ENCODE data around the gene MBL2. TPM values are rescaled to one million over a fixed set of nuclear protein-coding genes. Genes with fewer than 3 reads are reported as not detected.

Gene MBL2
- total and polyA plus RNA-seq, 8 donors: 2.7 TPM; not detected in 7

DNA sequence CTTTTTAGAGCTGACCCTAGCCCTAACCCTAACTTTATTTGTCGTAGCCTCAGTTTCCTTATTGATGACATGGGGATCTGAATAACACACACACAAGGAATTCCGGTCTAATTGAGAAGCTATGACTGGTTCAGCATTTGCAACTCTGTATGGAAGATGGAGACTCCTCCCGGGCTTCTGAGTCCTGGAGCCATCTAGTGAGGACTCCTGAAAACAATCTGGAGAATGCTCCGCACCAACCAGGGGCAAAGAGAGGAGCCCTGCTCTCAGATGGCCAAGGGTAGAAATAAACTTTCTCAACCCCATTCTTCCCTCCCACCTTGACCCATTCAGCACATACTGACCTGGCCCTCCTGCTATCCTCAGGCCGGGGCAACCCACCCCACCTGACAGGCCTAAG is 26.4 kb downstream of the MBL2 start:
- no peak for TF ChIP-seq POLR2AphosphoS5 (IDR thresholded peaks at IDR 0.05)
- no peak for TF ChIP-seq EP300 (IDR thresholded peaks at IDR 0.05)
- TF ChIP-seq, protein P1, sequence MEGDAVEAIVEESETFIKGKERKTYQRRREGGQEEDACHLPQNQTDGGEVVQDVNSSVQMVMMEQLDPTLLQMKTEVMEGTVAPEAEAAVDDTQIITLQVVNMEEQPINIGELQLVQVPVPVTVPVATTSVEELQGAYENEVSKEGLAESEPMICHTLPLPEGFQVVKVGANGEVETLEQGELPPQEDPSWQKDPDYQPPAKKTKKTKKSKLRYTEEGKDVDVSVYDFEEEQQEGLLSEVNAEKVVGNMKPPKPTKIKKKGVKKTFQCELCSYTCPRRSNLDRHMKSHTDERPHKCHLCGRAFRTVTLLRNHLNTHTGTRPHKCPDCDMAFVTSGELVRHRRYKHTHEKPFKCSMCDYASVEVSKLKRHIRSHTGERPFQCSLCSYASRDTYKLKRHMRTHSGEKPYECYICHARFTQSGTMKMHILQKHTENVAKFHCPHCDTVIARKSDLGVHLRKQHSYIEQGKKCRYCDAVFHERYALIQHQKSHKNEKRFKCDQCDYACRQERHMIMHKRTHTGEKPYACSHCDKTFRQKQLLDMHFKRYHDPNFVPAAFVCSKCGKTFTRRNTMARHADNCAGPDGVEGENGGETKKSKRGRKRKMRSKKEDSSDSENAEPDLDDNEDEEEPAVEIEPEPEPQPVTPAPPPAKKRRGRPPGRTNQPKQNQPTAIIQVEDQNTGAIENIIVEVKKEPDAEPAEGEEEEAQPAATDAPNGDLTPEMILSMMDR (IDR thresholded peaks at IDR 0.05): no peak
- no peak for TF ChIP-seq POLR2A (IDR thresholded peaks at IDR 0.05)
- intact Hi-C loops (cut with DNase I; ENCODE audit: low total_unique reads): no loop called here
- H3K9me3 ChIP-seq: no peaks in the 10 kb centered on the region
- H3K4me1 ChIP-seq: no peaks in the 10 kb centered on the region
- DNase-seq: no peak
- no peaks in the 10 kb centered on the region for H3K27me3 ChIP-seq
- no peak overlapping the region for H3K4me3 ChIP-seq
- H3K36me3 ChIP-seq: no peaks in the 10 kb centered on the region
- 65 to 94% (median 67%) methylated on average over 5 of the region's 5 CpGs for WGBS, 5 donors
- H3K27ac ChIP-seq: no peak overlapping the region

DNA sequence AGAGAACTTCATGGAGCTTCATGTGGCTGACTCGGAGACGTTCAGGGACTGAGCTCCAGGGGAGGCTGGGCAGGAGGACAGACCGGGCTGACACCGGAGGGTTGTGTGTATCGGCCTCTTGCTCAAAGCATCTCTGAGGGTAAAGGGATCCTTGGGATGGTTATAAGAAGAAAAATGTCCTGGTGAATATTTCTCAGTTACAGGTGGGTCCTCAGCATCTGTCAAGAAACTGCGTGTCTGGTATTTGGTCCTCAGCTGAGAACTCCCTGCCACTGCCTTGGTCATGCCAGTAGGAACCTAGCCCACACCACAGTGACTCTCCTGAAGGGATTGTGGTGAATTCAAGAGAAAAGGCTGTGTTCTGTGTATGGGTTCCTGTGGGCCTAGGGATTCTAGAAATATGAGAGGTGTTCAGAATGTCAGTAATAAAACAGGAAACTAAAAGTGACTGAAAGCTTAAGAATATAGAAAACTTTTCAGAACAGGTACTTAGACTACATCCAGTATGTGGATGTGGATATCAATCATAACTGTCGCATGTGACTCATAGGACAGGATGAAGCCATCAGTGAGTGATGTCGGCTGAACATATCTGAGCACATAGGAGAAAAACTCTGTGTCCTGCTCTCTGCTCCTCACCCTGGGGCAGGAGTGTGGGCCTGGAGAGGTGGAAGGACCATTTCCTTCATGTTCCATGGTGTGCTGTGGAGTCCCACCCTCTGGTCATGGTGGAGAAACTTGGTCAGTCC is 28.4 kb downstream of the MBL2 start:
- no peak overlapping the region for H3K27ac ChIP-seq
- 58 to 91% (median 77%) methylated on average over 8 of the region's 8 CpGs for whole genome bisulfite sequencing, 5 donors
- no peak overlapping the region for H3K4me3 ChIP-seq
- no peaks in the 10 kb centered on the region for H3K9me3 ChIP-seq
- intact Hi-C loops (cut with DNase I; ENCODE audit: low total_unique reads): no loop called here
- no peak for TF ChIP-seq POLR2AphosphoS5 (IDR thresholded peaks at IDR 0.05)
- TF ChIP-seq, protein P1 (IDR thresholded peaks at IDR 0.05): no peak
- H3K36me3 ChIP-seq: no peaks in the 10 kb centered on the region
- H3K27me3 ChIP-seq: no peaks in the 10 kb centered on the region
- DNase-seq: no peak
- no peaks in the 10 kb centered on the region for H3K4me1 ChIP-seq

DNA sequence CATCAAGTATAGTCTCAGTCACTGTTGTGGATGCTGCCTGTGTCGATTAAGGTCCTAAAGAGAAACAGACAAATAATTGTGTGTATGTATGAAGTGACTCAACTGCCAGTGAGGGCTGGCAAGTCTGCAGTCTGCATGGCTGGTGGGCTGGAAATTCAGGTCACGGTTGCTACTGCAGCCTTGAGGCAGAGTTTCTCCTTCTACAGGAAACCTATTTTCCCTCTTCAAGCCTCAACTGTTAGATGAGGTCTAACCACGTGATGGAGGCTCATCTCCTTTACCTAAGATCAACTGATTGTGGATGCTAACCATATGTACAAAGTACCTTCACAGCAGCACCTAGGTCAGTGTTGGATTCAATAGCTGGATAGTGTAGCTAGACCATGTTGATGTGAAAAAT is 29.9 kb downstream of the MBL2 start:
- Histone ChIP-seq H3K27ac (no peak overlapping the region), H3K4me1 (no peaks in the 10 kb centered on the region), H3K36me3 (no peaks in the 10 kb centered on the region), H3K27me3 (no peaks in the 10 kb centered on the region), H3K4me3 (no peak overlapping the region), H3K9me3 (no peaks in the 10 kb centered on the region)
- no peak for TF ChIP-seq POLR2AphosphoS5 (IDR thresholded peaks at IDR 0.05)
- DNase-seq: no peak
- intact Hi-C loops (cut with DNase I; ENCODE audit: low total_unique reads): no loop called here
- WGBS, 5 donors: 53 to 72% (median 65%) methylated on average over 3 of the region's 3 CpGs

DNA sequence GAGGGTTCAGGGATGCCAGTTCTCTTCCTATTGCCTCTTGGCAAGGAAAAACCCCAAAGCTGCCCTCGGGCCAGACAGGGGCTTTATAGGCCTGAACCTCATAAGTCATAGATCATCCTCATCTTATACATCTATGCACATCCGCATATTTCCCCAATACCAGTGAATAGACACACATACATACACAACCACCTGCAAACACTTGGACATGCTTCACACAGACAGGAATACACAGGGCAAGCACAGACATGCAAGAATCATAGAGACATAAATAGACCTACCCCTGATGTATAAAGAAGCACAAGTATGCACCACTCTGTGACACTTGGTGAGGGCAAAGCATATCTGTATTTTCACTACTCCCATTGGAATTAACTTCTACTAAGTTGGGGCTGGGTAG is 30.7 kb downstream of the MBL2 start:
- intact Hi-C loops (cut with DNase I; ENCODE audit: low total_unique reads): no loop called here

More for the DNA sequence above, 30.7 kb downstream of the MBL2 start:
- Histone ChIP-seq H3K4me1 (no peaks in the 10 kb centered on the region), H3K27me3 (no peaks in the 10 kb centered on the region), H3K36me3 (no peaks in the 10 kb centered on the region), H3K9me3 (no peaks in the 10 kb centered on the region), H3K27ac (no peak overlapping the region), H3K4me3 (no peak overlapping the region)
- TF ChIP-seq POLR2AphosphoS5 (IDR thresholded peaks at IDR 0.05): no peak
- no peak for TF ChIP-seq EP300 (IDR thresholded peaks at IDR 0.05)
- TF ChIP-seq POLR2A (IDR thresholded peaks at IDR 0.05): no peak
- TF ChIP-seq, protein P1 (IDR thresholded peaks at IDR 0.05): no peak
- DNase-seq: no peak
- WGBS, 5 donors: 86 to 93% (median 88%) methylated on average over 2 of the region's 2 CpGs
